ENCODE data around the gene SUSD1. TPM values are rescaled to one million over a fixed set of nuclear protein-coding genes. Genes with fewer than 3 reads are reported as not detected.

The SUSD1 gene
- total and polyA plus RNA-seq, 2 donors (not counting 3 experiments of a cell fraction or from before 2014, with no cell fraction given): 33.1 to 37.8 TPM

DNA sequence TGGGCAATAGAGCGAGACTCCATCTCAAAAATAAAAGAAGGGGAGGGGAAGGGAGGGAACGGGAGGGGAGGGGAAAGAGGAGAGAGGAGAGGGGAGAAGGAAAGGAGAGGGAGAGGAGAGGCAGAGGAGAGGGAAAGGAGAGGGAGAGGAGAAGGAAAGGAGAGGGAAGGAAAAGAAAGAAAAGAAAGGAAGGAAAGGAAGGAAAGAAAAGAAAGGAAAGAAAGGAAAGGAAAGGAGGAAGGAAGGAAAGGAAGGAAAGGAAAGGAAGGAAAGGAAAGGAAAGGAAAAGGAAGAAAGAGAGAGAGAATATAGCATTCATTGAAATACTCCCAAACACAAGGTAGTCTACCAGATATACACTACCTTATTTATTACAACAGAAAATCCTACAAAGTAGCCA lies 44.8 kb downstream of the SUSD1 start:
- intact Hi-C loops (cut with micrococcal nuclease): no loop called here
- H3K79me2 ChIP-seq (ENCODE audit: control insufficient read depth, insufficient read depth, low read length): no peaks in the 10 kb centered on the region
- CTCF ChIA-PET: interaction anchor here (0.9 to 1.6 kb wide), 2 partner anchors 10 to 32 kb away, joined by 3 to 6 read pairs; no protein-coding TSS in a partner anchor

More for the DNA sequence above, 44.8 kb downstream of the SUSD1 start:
- no TSS peak for BruUV-seq (replicated peaks)
- TF ChIP-seq EZH2 (IDR thresholded peaks at IDR 0.05; ENCODE audit: borderline replicate concordance, low read depth, low read length, severe bottlenecking) (no peak), FOS (IDR thresholded peaks at IDR 0.05; ENCODE audit: borderline replicate concordance, insufficient read depth, low read length) (no peak), CTCF (IDR thresholded peaks at IDR 0.05; ENCODE audit: extremely low read depth in 1 of 2, insufficient read depth in 1 of 2, low read depth in 1 of 2, low read length in 2 of 2) (no peak), POLR2AphosphoS5 (IDR thresholded peaks at IDR 0.05; ENCODE audit: insufficient read depth, low read depth, low read length) (no peak), GATA2 (IDR thresholded peaks at IDR 0.05; ENCODE audit: insufficient read depth, insufficient read length, low read depth, low read length) (no peak), JUN (IDR thresholded peaks at IDR 0.05; ENCODE audit: borderline replicate concordance, insufficient read depth, insufficient read length, low read depth) (no peak), MYC (IDR thresholded peaks at IDR 0.05; ENCODE audit: low read depth, low read length) (no peak), POLR2A (IDR thresholded peaks at IDR 0.05; ENCODE audit: low read depth, low read length) (no peak)
- TF ChIP-seq, protein P1, sequence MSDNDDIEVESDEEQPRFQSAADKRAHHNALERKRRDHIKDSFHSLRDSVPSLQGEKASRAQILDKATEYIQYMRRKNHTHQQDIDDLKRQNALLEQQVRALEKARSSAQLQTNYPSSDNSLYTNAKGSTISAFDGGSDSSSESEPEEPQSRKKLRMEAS (IDR thresholded peaks at IDR 0.05; ENCODE audit: insufficient read depth, insufficient read length): no peak
- no peaks in the 10 kb centered on the region for H3K36me3 ChIP-seq (ENCODE audit: control insufficient read depth in 2 of 2, extremely low read depth in 1 of 2, insufficient read depth in 2 of 2, low read length in 2 of 2)
- POLR2A ChIA-PET: no interaction called here
- no peak for DNase-seq (ENCODE audit: low read depth, low spot score)
- no peaks in the 10 kb centered on the region for H4K20me1 ChIP-seq (replicated peaks; ENCODE audit: control insufficient read depth, extremely low read depth, insufficient read depth, low read length)
- no peak for FAIRE-seq
- no peak overlapping the region for H2AFZ ChIP-seq (ENCODE audit: low read depth, low read length)
- no peaks in the 10 kb centered on the region for H3K4me1 ChIP-seq (ENCODE audit: control insufficient read depth, extremely low read depth, insufficient read depth, low read length)
- no peaks in the 10 kb centered on the region for H3K9me1 ChIP-seq (replicated peaks; ENCODE audit: control insufficient read depth, extremely low read depth, insufficient read depth, low read length)
- no peaks in the 10 kb centered on the region for H3K27me3 ChIP-seq (ENCODE audit: control insufficient read depth in 2 of 2, insufficient read depth in 2 of 2, low read length in 2 of 2)
- dilution Hi-C loops (cut with MboI; ENCODE audit: extremely low pct_ligation_motif_present, low sequenced_read_pairs): no loop called here
- no peak overlapping the region for H3K27ac ChIP-seq (ENCODE audit: insufficient read depth, low read depth, low read length)
- H3K9me3 ChIP-seq (replicated peaks; ENCODE audit: control insufficient read depth, insufficient read depth, low read length): no peaks in the 10 kb centered on the region
- H3K9ac ChIP-seq (replicated peaks; ENCODE audit: extremely low read depth, insufficient read depth, low read length): no peak overlapping the region
- H3K4me3 ChIP-seq (replicated peaks in 1 of 3; ENCODE audit: insufficient read depth in 1 of 3, low read depth in 1 of 3, low read length in 3 of 3): no peak overlapping the region
- H3K4me2 ChIP-seq (ENCODE audit: insufficient read depth, low read length): no peak overlapping the region

Data from endothelial cell of umbilical vein (primary cell).